HuH-7.5 (cell line): ENCODE results near the gene TMEM120A.

ENCODE experiments used
- DNase-seq: peaks from one replicate; pipeline ENCODE4 v3.0.0; 2011; ENCODE audit warnings: low spot score

TMEM120A gene

GRCh38 chr7:75957021-75957736 is 37.2 kb downstream of the TMEM120A start:
- DNase-seq, result no peak

- no peak for DNase-seq
These were observed 39.0 kb downstream of the TMEM120A start for GRCh38 chr7:75955331-75955955.

- DNase-seq, result no peak
These were observed 40.5 kb downstream of the TMEM120A start for GRCh38 chr7:75953931-75954330.

- no peak for DNase-seq
These were observed 41.0 kb downstream of the TMEM120A start for GRCh38 chr7:75953431-75953830.

GRCh38 chr7:75951506-75951905 is 42.9 kb downstream of the TMEM120A start:
- no peak for DNase-seq

- DNase-seq, result no peak
These were observed 44.2 kb downstream of the TMEM120A start for GRCh38 chr7:75950111-75950681.

- DNase-seq, result no peak
These were observed 46.2 kb downstream of the TMEM120A start for GRCh38 chr7:75948179-75948578.

GRCh38 chr7:75946207-75946855 is 48.1 kb downstream of the TMEM120A start:
- DNase-seq, result no peak

GRCh38 chr7:75945297-75946168 is 48.9 kb downstream of the TMEM120A start:
- DNase-seq, result no peak

- DNase-seq, result no peak
These were observed 49.9 kb downstream of the TMEM120A start for GRCh38 chr7:75944507-75944906.

- no peak for DNase-seq
These were observed 50.5 kb downstream of the TMEM120A start for GRCh38 chr7:75943864-75944263.

GRCh38 chr7:75938921-75939320 is 55.5 kb downstream of the TMEM120A start:
- no peak for DNase-seq

- DNase-seq, result no peak
These were observed 56.2 kb downstream of the TMEM120A start for GRCh38 chr7:75937958-75938786.
